HEK293 (cell line): ENCODE measurements around the gene BPHL.

Source experiments
- ATF2 ChIP-seq: fragments of 450-650 bp; formaldehyde crosslinking; IDR thresholded peaks from 2 replicates; pipeline ENCODE4 v1.5.1; 2016; ENCODE audit warnings: missing biosample characterization, missing genetic modification characterization, low read depth
- GLI4 ChIP-seq: fragments of 450-650 bp; formaldehyde crosslinking; IDR thresholded peaks from 2 replicates; pipeline ENCODE4 v1.5.1; 2016; ENCODE audit warnings: missing biosample characterization, missing genetic modification characterization
- HIC1 ChIP-seq: fragments of 450-650 bp; formaldehyde crosslinking; IDR thresholded peaks from 2 replicates; pipeline ENCODE4 v1.5.1; 2016; ENCODE audit warnings: missing biosample characterization, missing genetic modification characterization
- PRDM1 ChIP-seq: fragments of 450-650 bp; formaldehyde crosslinking; IDR thresholded peaks from 2 replicates; pipeline ENCODE4; 2016; ENCODE audit warnings: missing biosample characterization, missing genetic modification characterization
- ZNF398 ChIP-seq: fragments of 450-650 bp; formaldehyde crosslinking; IDR thresholded peaks from 2 replicates; pipeline ENCODE4 v1.5.1; 2017; ENCODE audit warnings: missing biosample characterization, missing genetic modification characterization
- ZNF558 ChIP-seq: fragments of 450-650 bp; formaldehyde crosslinking; IDR thresholded peaks from 2 replicates; pipeline ENCODE4 v1.5.1; 2016; ENCODE audit warnings: missing biosample characterization, missing genetic modification characterization

GRCh38 chr6:3195420-3195694 lies 76.8 kb downstream of the BPHL start:
- TF ChIP-seq GLI4 (tag by site-specific recombination) (no peak), ATF2 (tag by site-specific recombination) (no peak), ZNF558 (tag by site-specific recombination) (no peak), HIC1 (tag by site-specific recombination) (no peak), PRDM1 (tag by site-specific recombination) (no peak), ZNF398 (tag by site-specific recombination) (no peak)
